Stimulated activated CD4-positive, alpha-beta T cell treated with anti-CD3 and anti-CD28 coated beads, Interleukin-15, amount 100 ng/mL, for 48 hours (primary cell): Measurements from ENCODE around the gene FIBIN.

Source experiments
- DNase-seq, 2 donors: peaks; one replicate each; pipeline ENCODE4 v3.0.0-alpha.2; 2020; ENCODE audit warnings: low read depth in 2 of 2

Gene FIBIN

GRCh38 chr11:27022659-27023251, 28.8 kb downstream of the FIBIN start:
- no peak for DNase-seq

- no peak for DNase-seq
These were observed 31.0 kb downstream of the FIBIN start for GRCh38 chr11:27024865-27025264.

GRCh38 chr11:27025312-27025955, 31.5 kb downstream of the FIBIN start:
- DNase-seq, result no peak

- no peak for DNase-seq
These were observed 32.2 kb downstream of the FIBIN start for GRCh38 chr11:27025957-27026733.

GRCh38 chr11:27028561-27028965, 34.7 kb downstream of the FIBIN start:
- no peak for DNase-seq

- no peak for DNase-seq
These were observed 36.1 kb downstream of the FIBIN start for GRCh38 chr11:27029966-27030365.

GRCh38 chr11:27031754-27032153, 37.8 kb downstream of the FIBIN start:
- DNase-seq, result no peak

GRCh38 chr11:27039873-27040272, 46.0 kb downstream of the FIBIN start:
- no peak for DNase-seq

GRCh38 chr11:27040302-27041115, 46.6 kb downstream of the FIBIN start, which contains the start of gene BBOX1:
TSS of gene BBOX1 (plus strand) at chr11:27040815. CDS start at chr11:27055431, 14,616 bp downstream.
- DNase-seq, result no peak

GRCh38 chr11:27041141-27041899, 47.4 kb downstream of the FIBIN start:
- no peak for DNase-seq
